Smooth muscle cell of the brain vasculature (primary cell): ENCODE results near the gene STAC3.

Experiments used
- DNase-seq: peaks from one replicate; pipeline ENCODE4 v3.0.0-alpha.2; 2012; ENCODE audit warnings: low read depth, low spot score

STAC3 gene

DNA sequence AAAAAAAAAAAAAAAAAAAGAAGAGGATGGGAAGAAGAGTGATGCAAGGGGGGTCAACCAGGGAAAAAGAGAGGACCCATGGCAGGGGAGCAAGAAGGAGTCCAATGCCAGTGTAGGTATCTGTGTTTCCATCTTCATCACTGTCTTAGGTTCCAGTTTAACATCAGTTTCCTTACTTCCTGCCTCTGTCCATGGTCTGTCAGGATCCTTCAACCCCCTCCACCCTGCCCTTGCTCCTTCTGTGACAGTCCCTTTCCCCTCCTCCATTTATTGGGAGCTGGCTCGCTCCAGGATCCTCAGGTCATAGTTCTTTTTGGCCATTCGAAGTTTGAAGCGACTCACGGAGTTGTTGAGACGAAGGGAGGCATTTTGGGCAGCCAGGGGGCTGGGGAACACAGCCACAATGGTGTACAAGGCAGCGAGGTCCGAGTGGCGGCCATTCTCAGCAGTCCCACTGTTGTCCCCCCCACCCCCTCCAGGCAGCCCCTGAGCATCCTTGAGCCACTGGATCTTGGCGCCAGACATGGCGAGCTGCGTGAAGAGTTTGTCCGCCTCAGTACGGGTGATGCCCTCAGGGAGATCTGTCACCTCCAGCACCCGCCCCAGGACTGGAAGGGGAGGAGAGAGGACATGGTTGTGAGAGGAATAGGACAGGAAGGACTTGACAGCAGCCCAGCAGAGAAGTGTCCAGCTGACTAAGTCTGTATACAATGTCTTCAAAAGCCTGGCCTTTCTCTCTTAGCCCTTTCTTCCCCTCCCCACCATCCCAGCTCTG, 3.7 kb upstream of the STAC3 start:
- DNase-seq = no peak

DNA sequence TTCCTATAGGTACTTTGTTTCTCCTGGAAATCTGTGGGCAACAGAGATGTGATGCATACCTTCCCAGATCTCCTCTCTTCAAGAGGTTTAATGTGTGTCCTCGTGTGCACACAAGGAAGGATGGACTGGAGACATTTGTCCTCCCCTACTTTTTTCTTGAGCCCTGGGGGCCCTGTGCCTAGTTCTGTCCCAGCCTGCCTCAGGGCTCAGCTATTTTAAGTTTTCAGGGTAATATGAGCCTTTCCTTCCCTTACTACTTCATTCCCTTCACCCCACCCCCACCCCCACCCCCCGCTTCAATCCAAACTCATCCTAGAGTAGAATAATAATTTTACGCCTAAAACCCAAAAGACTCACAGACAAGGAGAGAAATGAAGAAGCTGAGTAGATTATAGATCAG, 446 bp downstream of the STAC3 start:
- no peak for DNase-seq

DNA sequence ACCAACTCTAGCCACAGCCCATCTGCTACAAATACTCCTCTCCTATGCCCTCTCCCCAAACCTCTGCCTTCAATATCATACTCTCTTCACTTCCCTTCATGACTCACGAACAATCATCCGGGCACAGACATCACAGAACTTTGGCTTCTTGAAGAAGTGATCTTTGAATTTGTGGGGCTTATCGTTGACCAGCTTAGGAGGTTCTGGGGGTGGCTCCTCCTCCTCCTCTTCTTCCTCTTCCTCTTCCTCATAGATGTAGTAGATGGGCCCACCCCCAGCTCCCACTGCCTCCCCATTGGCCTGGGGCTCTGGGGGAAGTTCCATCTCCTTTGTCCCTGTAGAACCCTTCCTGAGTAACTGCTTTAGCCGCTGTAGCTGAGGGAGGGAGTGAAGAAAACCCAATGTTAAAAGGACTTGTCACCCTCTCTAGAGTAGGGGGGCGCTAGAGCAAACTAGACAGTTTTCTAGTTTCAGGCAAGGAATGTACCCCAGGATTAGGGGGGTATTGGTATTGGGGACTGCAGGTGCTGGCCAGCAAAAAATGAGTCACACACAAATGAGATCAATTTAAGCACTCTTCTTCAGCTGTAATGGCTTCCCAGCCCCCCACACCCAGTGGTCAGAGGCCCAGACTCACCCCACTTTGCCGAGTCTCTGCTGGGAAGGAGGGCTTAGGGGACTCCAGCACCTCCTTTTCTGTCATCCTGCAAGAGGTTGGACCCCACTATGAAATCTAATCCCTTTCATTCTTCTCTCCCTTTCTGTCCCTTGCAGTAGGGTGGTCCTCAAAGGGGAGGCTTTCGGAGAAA, 1.8 kb downstream of the STAC3 start:
- no peak for DNase-seq

DNA sequence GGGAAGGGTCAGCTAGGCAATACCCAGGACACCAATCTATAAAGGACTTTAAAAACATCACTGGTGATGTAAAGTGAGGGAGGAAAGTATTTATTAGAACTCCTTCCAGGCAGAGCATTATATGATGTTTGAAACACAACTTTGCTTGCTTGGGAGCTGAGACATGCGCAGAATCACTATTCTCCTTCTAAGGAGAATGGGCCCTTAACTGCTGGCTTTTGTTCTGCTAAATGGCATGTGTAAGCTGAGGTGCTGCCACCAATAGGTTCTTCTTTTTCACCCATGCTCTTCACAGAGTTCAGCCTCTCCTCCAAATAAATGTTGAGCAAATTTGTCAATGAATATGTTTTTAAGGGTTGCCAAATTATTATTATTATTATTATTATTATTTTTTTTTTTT, 3.9 kb downstream of the STAC3 start:
- no peak for DNase-seq

DNA sequence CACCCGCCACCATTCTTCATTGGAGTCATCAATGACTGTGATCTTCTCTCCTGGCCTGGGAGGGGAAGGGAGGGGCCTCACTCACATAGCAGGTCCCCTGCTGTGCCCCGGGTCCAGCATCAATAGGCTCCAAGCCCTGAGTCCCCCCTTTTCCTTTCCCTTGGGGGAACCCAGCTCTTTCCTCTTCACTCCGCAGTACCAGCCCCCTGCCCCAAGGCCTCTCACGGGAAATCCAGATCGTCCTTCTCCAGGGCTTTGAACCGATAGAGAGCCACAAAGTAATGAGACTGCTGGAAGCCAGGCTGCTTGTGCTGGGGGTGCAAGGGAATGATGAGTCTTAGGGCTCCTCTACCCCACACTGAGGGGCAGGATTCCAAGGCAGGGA, 6.7 kb downstream of the STAC3 start:
- DNase-seq = no peak

DNA sequence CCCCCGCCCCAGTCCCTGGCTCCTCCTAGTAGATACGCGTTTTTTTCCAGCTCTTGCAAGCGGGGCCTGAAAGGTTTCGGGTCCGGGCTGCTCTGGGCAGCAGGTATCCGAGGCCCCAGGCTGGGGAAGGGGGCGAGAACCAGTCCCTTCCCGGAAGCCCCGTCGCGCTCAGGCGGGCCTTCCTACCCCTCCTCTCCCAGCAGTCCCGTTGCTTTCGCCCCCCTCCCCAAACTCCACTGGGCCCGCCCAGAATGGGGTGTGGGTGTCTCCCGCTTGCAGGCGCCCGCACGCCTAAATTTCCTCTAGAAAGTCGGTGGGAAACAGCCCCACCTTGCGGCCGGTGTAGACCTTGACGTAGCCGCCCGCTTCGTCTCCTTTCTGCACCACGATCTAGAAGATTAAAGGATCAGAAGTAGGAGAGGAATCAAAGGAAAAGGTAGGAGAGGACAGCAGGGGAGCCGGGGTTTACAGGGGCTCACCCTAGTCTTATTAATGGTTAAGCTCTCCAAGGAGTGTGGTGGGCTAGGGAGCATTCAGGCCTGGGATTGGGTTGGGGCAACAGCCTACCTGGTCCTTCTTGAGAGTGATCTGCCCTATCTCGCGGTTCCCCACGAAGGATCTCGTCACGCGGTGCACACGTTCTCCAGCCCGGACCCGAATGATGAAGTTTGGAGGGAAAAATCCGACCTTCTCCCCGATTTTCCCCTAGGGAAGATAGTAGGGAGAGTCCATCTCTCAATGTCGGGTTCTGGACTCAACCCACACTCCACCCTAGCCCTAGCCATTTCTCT, 7.3 kb downstream of the STAC3 start:
- DNase-seq = peak; percentile 52

DNA sequence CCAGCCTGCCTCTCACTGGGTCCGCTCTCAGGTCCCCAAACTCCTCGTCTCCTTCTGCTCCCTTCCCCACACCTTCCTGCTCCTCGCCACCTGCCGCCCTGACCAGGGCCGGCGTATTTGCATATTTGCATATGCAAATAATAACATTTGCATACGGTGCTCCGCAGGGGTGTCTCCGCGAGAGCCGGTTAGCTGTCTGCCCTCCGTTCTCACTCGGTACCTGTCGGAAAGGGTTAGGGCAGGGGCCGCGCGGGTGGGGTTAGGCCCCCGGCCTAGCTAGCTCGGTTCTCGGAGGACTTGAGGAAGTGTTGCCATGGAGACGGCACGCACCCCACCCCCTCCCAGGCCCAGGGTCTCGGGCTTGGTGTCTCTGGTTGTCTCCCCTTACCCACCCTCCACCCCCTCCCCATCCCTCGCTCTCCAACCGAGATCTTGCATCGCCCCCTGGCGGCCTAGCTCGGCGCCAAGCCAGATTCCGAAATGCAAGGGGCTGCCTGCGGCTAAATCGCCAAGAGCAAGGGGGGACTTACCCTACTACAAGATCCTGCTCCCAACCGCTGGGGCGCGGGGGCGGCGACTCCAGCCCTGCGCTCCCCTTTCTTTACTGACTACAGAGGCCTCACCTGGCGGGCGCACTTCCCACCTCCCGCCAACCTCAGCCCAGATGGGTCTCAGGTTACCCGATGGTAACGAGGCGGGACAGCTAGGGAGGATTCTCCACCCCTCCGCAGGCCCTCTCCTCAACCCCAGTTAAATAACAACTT, 8.1 kb downstream of the STAC3 start:
- DNase-seq = no peak

DNA sequence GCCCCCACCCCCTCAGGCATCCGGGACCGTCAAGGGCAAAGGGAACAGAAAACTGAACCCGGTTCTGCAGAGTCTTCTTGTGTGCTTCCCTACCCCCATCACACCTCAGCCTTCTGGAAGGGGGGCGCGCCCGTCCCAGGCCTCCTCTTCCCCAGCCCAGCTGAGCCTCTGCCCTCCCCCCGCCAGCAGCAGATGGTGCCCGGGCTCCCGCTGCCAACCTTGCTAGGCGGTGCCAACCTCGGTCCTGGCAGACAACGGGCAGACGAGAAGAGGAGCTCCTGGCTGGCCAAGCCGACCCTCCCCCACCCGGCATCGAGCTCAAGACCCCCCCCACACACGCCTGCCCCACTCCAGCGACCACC, 8.7 kb downstream of the STAC3 start:
- no peak for DNase-seq

DNA sequence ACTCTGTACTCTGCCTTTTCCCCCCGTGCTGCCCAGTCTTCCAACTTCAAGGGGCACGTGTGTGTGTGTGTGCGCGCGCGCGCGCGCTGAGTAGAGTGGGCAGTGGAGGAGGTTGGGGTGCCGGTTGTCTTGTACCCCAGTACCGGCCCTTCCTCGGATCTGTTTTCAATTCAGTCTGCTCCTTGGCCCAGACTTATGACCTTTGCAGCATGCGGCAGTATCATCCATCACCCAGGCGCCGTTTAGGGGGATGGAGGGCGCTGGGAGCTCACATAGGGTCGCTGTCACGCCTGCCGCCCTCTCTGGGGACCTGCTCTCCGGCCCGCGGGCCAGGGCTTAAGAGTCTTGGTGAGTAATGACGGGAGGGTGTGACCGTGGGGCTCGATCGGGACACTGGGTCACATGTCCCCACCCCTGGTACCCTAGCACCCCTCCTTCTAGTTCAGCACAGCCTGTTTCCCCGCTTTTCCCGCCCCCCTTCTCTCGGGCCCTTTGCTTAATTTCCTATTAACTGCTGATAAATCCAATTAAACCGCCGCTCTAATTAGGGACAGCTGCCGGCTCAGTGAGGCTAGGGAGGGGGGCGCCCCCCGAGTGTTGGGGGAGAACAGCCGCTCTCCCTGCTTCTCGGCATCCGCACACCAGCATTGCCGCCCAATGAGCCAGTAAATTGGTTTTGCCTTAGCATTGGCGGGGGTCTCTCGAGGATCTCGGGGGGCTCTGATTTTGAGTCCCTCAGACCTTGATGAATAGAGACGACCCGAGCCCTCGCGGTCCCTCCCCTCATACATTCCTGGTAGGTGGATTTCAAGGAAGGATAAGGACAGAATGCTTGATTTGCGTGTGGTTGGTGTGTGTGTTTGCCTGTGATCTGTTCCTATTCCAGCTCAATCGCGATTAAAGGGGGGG, 9.3 kb downstream of the STAC3 start:
- no peak for DNase-seq

DNA sequence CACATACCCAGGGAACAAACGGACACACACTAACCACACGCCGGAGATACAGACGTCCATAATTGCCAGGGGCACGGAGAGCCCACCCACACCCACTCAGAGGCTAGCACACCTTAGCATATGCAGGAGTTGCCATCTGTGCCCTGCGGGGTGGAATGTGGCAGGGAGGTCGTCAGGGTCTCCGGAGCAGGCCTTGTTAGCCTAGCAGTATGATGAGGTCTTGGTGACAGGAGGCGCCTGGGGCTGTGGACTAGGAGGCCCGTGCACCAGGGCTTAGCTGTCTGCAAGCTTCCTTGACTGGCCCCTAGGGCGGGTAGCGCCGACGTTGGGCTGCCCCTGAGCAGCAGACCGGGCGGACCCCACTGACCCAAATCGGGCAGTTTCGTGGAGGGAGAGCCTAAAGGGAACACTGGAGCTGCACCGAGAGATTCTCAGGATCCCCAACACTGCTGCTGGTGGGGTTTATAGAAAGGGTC, 10.0 kb downstream of the STAC3 start:
- no peak for DNase-seq

DNA sequence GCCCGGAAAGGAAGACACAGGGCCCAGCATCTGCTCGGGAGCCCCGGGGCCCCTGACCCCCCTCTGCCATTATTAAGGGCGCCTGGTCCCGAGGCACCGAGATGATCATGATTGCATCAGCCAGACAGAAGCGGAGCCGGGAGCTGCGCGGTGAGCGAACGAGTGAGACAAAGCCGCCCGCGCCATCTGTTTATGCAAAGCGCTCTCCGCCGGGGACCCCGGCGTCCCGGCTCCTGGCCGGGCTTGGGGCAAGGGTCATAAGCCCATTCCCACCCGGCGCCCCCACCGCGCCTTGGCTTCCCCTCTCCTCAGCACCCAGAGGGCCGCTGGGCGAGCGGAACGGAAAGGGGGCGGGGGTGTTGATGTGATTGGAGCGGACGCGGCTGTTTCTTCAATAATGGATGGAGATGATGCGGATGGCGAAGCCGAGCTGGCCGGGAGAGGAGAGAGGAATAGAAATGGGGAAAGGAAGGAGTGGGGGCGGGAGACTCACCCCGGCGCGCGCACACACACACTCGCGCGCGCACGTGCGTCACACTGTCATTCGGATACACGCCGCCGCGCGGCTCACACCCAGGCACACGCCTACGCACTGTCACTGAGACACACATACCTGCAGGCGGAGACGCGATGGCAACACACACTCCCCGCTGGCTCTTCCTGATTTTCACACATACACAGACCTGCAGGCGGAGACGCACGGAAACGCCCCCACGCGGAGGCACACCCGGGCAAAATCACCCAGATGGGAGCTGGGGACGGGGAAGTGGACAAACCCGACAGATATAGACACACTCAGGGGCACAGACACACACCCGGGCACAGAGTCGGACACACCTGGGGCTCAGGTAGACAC, 10.7 kb downstream of the STAC3 start:
- DNase-seq = no peak

DNA sequence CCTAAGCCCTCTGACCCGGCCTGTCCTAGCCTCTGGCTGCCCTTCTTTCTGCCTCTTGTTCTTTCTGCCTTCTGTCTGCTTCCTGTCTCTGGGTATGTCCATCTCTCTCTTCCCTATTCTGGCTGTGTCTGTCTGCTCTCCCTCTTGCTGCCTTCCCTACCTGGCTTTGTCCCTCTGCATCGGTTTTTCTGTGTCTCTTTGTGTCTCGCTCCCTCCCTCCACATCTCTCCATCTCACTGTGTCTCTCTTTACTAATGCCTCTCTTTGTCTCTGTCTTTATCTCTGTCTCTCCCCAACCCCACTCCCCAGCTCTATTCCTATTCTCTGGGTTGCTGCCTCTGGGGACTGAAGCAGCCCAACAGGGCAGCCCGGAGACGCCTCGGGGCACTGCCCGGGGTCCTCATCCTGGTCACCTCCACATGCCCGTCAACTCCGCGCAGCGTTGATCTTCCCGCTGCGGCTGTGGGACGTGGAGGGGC, 11.4 kb downstream of the STAC3 start:
- DNase-seq = no peak

DNA sequence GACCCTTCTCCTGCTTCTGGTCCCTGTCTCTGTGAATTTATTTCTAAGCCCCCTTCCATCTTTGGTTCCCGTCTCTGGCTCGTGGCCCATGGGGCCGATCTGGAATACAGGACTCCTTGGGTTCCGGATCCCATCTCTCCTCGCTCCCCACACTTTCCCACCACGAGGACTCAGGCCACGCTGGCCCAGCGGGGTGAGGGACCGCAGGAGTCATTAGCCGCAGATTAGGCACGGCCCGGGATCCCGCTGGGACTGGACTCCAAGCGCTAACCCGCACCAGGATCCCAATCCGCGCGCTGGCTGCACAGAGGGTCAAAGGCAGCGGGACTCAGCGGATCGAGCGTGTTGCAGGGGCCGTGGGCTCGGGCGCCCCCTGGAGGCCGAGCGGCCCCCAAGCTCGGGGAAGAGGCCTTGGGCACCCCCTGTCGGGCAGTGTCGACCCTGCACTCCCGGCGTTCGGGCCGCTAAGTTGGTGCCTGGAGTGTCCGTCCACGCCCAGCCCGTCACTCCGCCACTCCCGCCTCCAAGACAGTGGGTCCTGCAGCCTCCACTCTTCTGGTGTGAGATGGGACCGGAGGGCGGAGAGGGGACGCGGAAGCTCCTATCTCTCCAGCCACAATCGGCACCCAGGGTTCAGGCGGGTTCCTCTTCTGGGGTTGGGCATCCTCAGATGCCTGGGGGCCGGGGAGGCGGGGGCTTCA, 12.0 kb downstream of the STAC3 start:
- peak; percentile 64 for DNase-seq

DNA sequence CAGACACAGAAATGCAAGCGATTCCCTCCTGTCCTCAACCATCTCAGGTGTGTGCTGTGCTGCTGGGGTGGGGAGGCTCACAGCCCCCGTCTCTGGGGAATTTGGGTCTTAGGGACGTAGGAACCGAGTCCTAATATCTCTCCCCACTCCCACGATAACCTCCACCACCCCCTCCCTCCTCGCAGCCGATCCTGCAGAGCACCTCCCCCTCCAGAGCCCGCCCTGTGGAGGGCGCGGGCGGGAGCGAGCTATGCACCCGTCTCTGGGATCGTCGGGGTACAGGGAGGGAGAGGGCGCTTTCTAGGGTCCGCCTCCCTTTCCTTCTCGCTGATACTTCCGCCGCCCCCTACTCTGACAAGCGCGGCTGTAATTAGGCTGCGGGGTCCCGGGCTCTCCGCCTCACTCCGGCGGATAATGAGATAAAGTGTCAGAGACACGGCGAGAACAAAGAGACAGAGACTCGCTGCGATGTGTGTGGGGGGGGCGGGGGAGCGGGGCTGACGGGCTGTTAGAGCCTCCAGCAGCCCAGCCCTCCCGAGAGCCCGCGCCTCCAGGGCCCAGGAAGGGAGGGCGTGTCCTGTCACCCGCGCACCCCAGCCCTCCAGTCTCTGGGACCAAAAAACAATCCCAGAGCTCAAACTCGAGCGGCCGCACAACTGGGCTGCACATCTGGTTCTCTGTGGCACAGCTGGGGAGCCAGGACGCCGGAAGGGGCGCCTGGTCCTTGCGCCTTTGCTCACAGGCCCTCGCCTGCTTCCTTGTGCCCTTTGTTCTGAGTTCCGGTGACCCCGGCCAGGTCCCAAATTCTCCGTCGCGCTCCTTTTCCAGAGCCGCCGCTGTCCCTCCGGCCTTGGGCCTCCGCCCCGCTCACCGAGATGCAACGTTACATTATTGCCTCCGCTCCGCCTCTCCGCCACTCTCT, 12.8 kb downstream of the STAC3 start:
- no peak for DNase-seq

DNA sequence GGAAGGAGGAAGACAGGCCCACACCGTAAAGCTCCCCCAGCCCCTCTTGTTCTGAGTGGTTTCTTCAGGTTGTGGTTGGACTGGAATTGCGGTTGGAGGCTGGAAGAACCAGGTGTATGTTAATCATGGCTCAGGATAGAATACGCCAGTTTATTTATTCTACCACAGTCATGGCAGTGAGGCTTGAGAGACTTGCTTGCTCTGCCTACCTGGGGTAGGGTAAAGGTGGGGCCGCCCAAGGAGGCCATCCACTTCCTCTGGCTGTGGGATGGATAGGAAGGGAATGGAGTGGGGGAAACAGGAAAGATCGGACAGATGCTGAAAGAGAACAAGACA, 13.4 kb downstream of the STAC3 start:
- no peak for DNase-seq

DNA sequence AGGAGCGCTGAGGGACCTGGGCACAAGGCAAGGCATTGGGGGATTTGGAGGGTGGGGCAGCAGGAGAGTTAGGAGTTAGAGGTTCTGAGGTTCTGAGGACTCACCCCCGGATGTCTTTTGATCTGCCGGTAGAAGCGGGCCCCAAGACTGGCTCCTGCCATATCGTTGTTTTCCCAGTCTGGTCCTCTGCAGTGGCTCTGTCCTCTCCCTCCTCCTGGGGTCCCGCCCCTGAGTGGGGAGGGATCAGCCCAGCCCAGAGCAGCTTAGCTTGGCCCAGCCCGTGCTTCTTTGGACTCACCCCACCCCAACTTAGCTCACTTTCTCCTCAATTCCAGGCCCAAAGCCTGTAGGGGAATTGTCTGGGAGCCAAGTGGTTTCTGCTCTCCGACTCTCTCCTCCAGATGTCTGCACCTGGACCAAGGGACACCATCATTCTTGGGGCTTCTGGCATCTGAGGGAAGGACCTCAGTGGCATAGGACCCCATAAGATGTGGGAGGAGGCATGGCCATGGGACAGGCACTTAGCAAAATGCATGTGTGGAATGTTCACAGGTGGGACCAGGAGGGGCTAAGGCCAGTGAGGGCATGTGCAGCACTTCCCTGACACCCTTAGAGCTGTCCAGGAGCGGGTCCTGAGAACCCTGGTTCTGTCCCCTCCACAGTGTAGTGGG, 13.9 kb downstream of the STAC3 start:
- no peak for DNase-seq

DNA sequence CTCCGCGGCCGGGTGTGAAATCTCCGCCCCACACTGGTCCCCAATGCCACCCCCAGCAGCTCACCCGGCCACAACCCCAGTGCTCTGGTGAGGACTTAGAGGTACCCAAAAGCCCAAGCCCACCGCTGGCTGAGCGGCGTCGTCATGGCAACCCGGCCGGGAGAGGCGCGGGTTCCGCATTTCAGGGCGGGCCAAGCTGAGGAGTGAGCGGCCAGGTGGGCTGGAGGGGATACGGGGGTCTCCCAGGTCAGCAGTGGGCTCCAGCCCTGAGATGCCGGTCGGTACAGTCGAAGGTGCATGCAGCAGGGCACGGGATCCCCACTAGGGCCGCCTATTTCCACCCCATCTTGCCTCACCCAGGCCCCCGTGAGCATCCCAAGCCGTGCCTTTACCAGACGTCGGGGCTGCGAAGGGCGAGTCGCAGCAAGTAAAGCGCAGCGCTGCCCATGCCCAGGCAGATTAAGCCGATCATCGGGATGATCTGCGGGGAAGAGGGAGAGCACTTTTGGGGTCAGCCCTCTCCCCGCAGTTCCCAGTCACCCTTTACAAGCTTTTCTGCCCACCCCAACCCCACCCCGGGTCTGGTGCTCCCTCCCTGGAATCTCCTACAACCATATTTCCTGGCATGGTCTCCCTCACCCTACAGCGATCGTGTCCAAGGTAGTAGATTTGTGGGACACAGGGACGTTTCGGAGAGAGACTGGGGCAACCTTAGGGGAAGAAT, 14.6 kb downstream of the STAC3 start:
- no peak for DNase-seq
